Hepatocyte (in vitro differentiated cells): ENCODE data around the gene NCOA7. TPM values are rescaled to one million over a fixed set of nuclear protein-coding genes. Genes with fewer than 3 reads are reported as not detected.

ENCODE experiments used
- DNase-seq: peaks from one replicate; pipeline ENCODE4 v3.0.0-alpha.2; 2016; ENCODE audit warnings: low spot score
- H2AFZ ChIP-seq: fragments of 200-600 bp; sonication (generic); 2 replicates; pipeline ENCODE4 v1.6.0; 2016; ENCODE audit warnings: antibody characterized with exemption, mild to moderate bottlenecking
- H3K27ac ChIP-seq: fragments of 200-600 bp; sonication (generic); 2 replicates; pipeline ENCODE4 v1.5.1; 2016; ENCODE audit warnings: mild to moderate bottlenecking
- H3K27me3 ChIP-seq: fragments of 200-600 bp; sonication (generic); 2 replicates; pipeline ENCODE4 v1.6.1; 2016
- H3K36me3 ChIP-seq: fragments of 200-600 bp; sonication (generic); replicated peaks from 2 replicates; pipeline ENCODE4 v1.5.1; 2016; ENCODE audit warnings: low read depth; ENCODE audit not compliant: insufficient read depth
- H3K4me1 ChIP-seq: fragments of 200-600 bp; sonication (generic); 2 replicates; pipeline ENCODE4 v1.5.1; 2016; ENCODE audit warnings: mild to moderate bottlenecking, moderate library complexity; ENCODE audit not compliant: insufficient read depth
- H3K4me2 ChIP-seq: fragments of 200-600 bp; sonication (generic); 2 replicates; pipeline ENCODE4 v1.6.0; 2016
- H3K4me3 ChIP-seq: fragments of 200-600 bp; sonication (generic); 2 replicates; pipeline ENCODE4 v1.5.1; 2016; ENCODE audit warnings: mild to moderate bottlenecking
- H3K79me2 ChIP-seq: fragments of 200-600 bp; sonication (generic); 2 replicates; pipeline ENCODE4 v1.6.0; 2017; ENCODE audit warnings: mild to moderate bottlenecking
- H3K9me2 ChIP-seq: fragments of 200-600 bp; sonication (generic); replicated peaks from 2 replicates; pipeline ENCODE4 v1.6.0; 2017; ENCODE audit warnings: mild to moderate bottlenecking; ENCODE audit not compliant: insufficient read depth
- H3K9me3 ChIP-seq: fragments of 200-600 bp; sonication (generic); 2 replicates; pipeline ENCODE4 v1.5.1; 2016; ENCODE audit warnings: low read depth, mild to moderate bottlenecking
- H4K20me1 ChIP-seq: fragments of 200-600 bp; sonication (generic); 2 replicates; pipeline ENCODE4 v1.6.0; 2016; ENCODE audit warnings: mild to moderate bottlenecking; ENCODE audit not compliant: insufficient read depth, poor library complexity, severe bottlenecking
- EZH2 ChIP-seq: fragments of 200-600 bp; sonication (generic); IDR thresholded peaks from 2 replicates; pipeline ENCODE4 v1.6.1; 2016; ENCODE audit warnings: antibody characterized with exemption, mild to moderate bottlenecking, borderline replicate concordance
- EZH2phosphoT487 ChIP-seq: fragments of 200-600 bp; sonication (generic); IDR thresholded peaks from one replicate; pipeline ENCODE4 v1.6.1; 2018; ENCODE audit warnings: antibody characterized with exemption, mild to moderate bottlenecking, low read depth, moderate library complexity; ENCODE audit not compliant: unreplicated experiment, severe bottlenecking
- WGBS: methylation state at CpG from one replicate; pipeline ENCODE4 v1.1.6; 2016; ENCODE audit warnings: low lambda C conversion rate; ENCODE audit errors: missing lambda C conversion rate; 5-methylcytosine and 5-hydroxymethylcytosine counted together
- polyA plus RNA-seq: library from polyadenylated mRNA; unstranded; fragments of >200 nt; fragmentation: Nextera tagmentation; extraction: Ambion mirVana; gene quantifications from 2 replicates; pipeline ENCODE4 v1.2.1, GENCODE V29; 2016
- total RNA-seq: library from RNA; depleted of rRNA; stranded (reverse); fragments of >200 nt; gene quantifications from 2 replicates; pipeline ENCODE4 v1.2.3, GENCODE V29; 2014
- TF ChIP-seq, protein P1 (sequence below): fragments of 200-600 bp; sonication (generic); IDR thresholded peaks from 2 replicates; pipeline ENCODE4 v1.5.1; 2016; ENCODE audit warnings: antibody characterized with exemption, mild to moderate bottlenecking; ENCODE audit not compliant: poor library complexity

Gene NCOA7
- total and polyA plus RNA-seq, 2 experiments from 2014 or later, result 17.3 to 42.0 TPM

DNA sequence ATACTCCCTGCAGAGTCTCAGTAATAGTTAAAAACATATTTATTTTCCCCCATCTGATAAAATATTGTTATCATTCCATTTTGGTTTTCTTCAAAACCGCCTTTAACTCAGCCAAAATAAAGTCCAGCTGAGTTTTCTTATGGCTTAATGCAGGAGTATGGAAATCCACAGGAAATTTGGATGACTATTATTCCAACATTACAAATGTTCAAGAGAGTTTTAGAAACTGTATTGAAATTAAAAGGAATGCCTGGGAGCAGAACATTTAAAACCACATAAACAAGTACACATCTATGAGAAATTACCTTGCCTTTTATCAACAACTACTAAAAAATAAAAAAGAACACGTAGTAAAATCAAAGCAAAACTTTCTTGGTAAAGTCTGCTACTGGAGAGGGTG is 45.7 kb downstream of the NCOA7 start:
- Histone ChIP-seq H3K4me1 (no peaks in the 10 kb centered on the region), H3K4me2 (no peak overlapping the region), H3K27ac (no peak overlapping the region), H3K4me3 (no peak overlapping the region), H3K9me2 (no peaks in the 10 kb centered on the region), H3K27me3 (no peaks in the 10 kb centered on the region), H4K20me1 (no peaks in the 10 kb centered on the region), H3K36me3 (no peaks in the 10 kb centered on the region), H3K9me3 (no peaks in the 10 kb centered on the region), H3K79me2 (peaks cover 21% of the 10 kb centered on the region), H2AFZ (no peak overlapping the region)
- TF ChIP-seq, protein P1, sequence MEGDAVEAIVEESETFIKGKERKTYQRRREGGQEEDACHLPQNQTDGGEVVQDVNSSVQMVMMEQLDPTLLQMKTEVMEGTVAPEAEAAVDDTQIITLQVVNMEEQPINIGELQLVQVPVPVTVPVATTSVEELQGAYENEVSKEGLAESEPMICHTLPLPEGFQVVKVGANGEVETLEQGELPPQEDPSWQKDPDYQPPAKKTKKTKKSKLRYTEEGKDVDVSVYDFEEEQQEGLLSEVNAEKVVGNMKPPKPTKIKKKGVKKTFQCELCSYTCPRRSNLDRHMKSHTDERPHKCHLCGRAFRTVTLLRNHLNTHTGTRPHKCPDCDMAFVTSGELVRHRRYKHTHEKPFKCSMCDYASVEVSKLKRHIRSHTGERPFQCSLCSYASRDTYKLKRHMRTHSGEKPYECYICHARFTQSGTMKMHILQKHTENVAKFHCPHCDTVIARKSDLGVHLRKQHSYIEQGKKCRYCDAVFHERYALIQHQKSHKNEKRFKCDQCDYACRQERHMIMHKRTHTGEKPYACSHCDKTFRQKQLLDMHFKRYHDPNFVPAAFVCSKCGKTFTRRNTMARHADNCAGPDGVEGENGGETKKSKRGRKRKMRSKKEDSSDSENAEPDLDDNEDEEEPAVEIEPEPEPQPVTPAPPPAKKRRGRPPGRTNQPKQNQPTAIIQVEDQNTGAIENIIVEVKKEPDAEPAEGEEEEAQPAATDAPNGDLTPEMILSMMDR, result no peak
- TF ChIP-seq EZH2 (no peak), EZH2phosphoT487 (no peak)
- 93% methylated on average over 2 of the region's 2 CpGs for WGBS
- no peak for DNase-seq

DNA sequence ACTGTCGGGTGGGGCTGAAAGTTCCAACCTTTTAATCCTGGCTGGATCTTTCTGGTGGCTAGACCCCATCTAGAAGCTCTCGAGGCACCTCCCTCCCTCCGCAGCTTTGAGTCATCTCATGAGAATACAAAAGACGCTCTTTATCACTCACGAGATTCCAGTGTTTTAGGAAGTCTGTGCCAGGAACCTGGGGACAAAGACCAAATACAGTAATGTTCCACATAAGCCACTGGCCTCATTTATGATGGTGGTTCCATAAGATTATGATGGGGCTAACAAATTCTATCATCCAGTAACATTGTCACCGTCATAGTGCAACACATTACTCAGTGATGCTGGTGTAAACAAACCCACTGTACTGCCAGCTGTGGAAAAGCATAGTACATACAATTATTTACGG is 48.7 kb downstream of the NCOA7 start:
- DNase-seq, result no peak
- Histone ChIP-seq H3K27ac (peak overlapping the region; percentile 24), H3K4me2 (no peak overlapping the region), H3K36me3 (no peaks in the 10 kb centered on the region), H3K9me2 (no peaks in the 10 kb centered on the region), H3K9me3 (no peaks in the 10 kb centered on the region), H3K4me3 (no peak overlapping the region), H4K20me1 (no peaks in the 10 kb centered on the region), H3K4me1 (no peaks in the 10 kb centered on the region), H3K27me3 (no peaks in the 10 kb centered on the region), H3K79me2 (peaks cover 25% of the 10 kb centered on the region), H2AFZ (no peak overlapping the region)
- TF ChIP-seq EZH2phosphoT487, result no peak
- TF ChIP-seq, protein P1, result no peak
- TF ChIP-seq EZH2, result no peak
- 70% methylated on average over 7 of the region's 7 CpGs for WGBS

DNA sequence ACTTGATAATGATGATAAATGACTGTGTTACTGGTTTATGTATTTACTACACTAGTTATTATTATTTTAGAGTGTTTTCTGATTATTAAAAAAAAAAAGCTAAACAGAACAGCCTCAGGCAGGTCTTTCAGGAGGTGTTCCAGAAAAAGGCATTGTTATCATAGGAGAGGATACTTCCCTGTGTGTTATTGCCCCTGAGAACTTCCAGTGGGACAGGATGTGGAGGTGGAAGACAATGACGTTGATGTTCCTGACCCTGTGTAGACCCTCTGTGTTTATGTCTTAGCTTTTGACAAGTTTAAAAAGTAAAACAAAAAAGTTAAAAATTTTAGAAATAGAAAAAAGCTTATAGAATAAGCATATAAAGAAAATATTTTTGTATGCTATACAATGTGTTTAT is 49.1 kb downstream of the NCOA7 start:
- Histone ChIP-seq H3K27me3 (no peaks in the 10 kb centered on the region), H2AFZ (no peak overlapping the region), H3K9me2 (no peaks in the 10 kb centered on the region), H3K79me2 (peaks cover 25% of the 10 kb centered on the region), H4K20me1 (no peaks in the 10 kb centered on the region), H3K4me2 (no peak overlapping the region), H3K9me3 (no peaks in the 10 kb centered on the region), H3K36me3 (no peaks in the 10 kb centered on the region), H3K4me3 (no peak overlapping the region), H3K27ac (no peak overlapping the region), H3K4me1 (no peaks in the 10 kb centered on the region)
- no peak for DNase-seq
- WGBS, result 72% methylated on average over 1 of the region's 1 CpG
- TF ChIP-seq EZH2, result no peak
- TF ChIP-seq, protein P1, result no peak
